Stimulated activated CD4-positive, alpha-beta T cell treated with anti-CD3 and anti-CD28 coated beads, Interleukin-2, amount 100 ng/mL, for 4 hours (primary cell): ENCODE data around the gene IPCEF1.
"Not testable (repeated sequence)": the region's sequence is repeated elsewhere in the genome, so short reads cannot be mapped to it uniquely, and the experiment has no call there.

Experiments used
- DNase-seq: peaks from one replicate; pipeline ENCODE4 v3.0.0-alpha.2; 2020; ENCODE audit warnings: low read depth

IPCEF1 gene

GRCh38 chr6:154371281-154371680 lies 14.7 kb upstream of the IPCEF1 start:
- DNase-seq: no peak

GRCh38 chr6:154370545-154370944 lies 13.9 kb upstream of the IPCEF1 start:
- DNase-seq: no peak

- DNase-seq: no peak
Observed at GRCh38 chr6:154367839-154368695, 11.5 kb upstream of the IPCEF1 start.

- DNase-seq: no peak
Observed at GRCh38 chr6:154367336-154367735, 10.7 kb upstream of the IPCEF1 start.

GRCh38 chr6:154363821-154364220 lies 7.2 kb upstream of the IPCEF1 start:
- DNase-seq: no peak

GRCh38 chr6:154361476-154361875 lies 4.9 kb upstream of the IPCEF1 start:
- no peak for DNase-seq

- no peak for DNase-seq
Observed at GRCh38 chr6:154360476-154360875, 3.9 kb upstream of the IPCEF1 start.

GRCh38 chr6:154359679-154360078 lies 3.1 kb upstream of the IPCEF1 start:
- DNase-seq: no peak

- no peak for DNase-seq
Observed at GRCh38 chr6:154359161-154359574, 2.6 kb upstream of the IPCEF1 start.

- DNase-seq: no peak
Observed at GRCh38 chr6:154358019-154358545, 1.5 kb upstream of the IPCEF1 start.

- no peak for DNase-seq
Observed at GRCh38 chr6:154356113-154356512, 490 bp downstream of the IPCEF1 start.

GRCh38 chr6:154354265-154354777 lies 2.3 kb downstream of the IPCEF1 start:
- no peak for DNase-seq

GRCh38 chr6:154353626-154354025 lies 3.0 kb downstream of the IPCEF1 start:
- no peak for DNase-seq

GRCh38 chr6:154352898-154353585 lies 3.6 kb downstream of the IPCEF1 start:
- DNase-seq: no peak

- DNase-seq: no peak
Observed at GRCh38 chr6:154350293-154350692, 6.3 kb downstream of the IPCEF1 start.

- no peak for DNase-seq
Observed at GRCh38 chr6:154347981-154348380, 8.6 kb downstream of the IPCEF1 start.

- DNase-seq: no peak
Observed at GRCh38 chr6:154345811-154346210, 10.8 kb downstream of the IPCEF1 start.

- no peak for DNase-seq
Observed at GRCh38 chr6:154343473-154344308, 12.9 kb downstream of the IPCEF1 start.

GRCh38 chr6:154341871-154342270 lies 14.7 kb downstream of the IPCEF1 start:
- DNase-seq: no peak

GRCh38 chr6:154341336-154341735 lies 15.3 kb downstream of the IPCEF1 start:
- no peak for DNase-seq

GRCh38 chr6:154337406-154338005 lies 19.1 kb downstream of the IPCEF1 start:
- no peak for DNase-seq

GRCh38 chr6:154334147-154334546 lies 22.5 kb downstream of the IPCEF1 start:
- not testable (repeated sequence) for DNase-seq
